H9 (cell line): ENCODE results near the gene CYBC1. TPM values are rescaled to one million over a fixed set of nuclear protein-coding genes. Genes with fewer than 3 reads are reported as not detected.

ENCODE experiments used
- DNase-seq: peaks from one replicate; pipeline ENCODE4 v3.0.0-alpha.2; 2017
- H2AFZ ChIP-seq: one replicate; pipeline ENCODE4 v1.6.1; 2013; ENCODE audit warnings: mild to moderate bottlenecking, low read length, control low read depth, moderate library complexity
- H2AK5ac ChIP-seq: 2 replicates; pipeline ENCODE4 v1.6.1; 2013; ENCODE audit warnings: low read length, control low read depth, mixed read lengths; ENCODE audit not compliant: insufficient read length
- H2BK120ac ChIP-seq: one replicate; pipeline ENCODE4 v1.6.1; 2013; ENCODE audit warnings: low read depth, mild to moderate bottlenecking, low read length, control low read depth, inconsistent platforms; ENCODE audit not compliant: poor library complexity, severe bottlenecking
- H2BK12ac ChIP-seq: 2 replicates; pipeline ENCODE4 v1.6.1; 2013; ENCODE audit warnings: low read length, control low read depth, mixed read lengths, low read depth; ENCODE audit not compliant: insufficient read length
- H2BK15ac ChIP-seq: 2 replicates; pipeline ENCODE4 v1.6.1; 2013; ENCODE audit warnings: low read depth, low read length, control low read depth
- H2BK20ac ChIP-seq: one replicate; pipeline ENCODE4 v1.6.1; 2013; ENCODE audit warnings: low read depth, mild to moderate bottlenecking, low read length, control low read depth, inconsistent platforms; ENCODE audit not compliant: poor library complexity, severe bottlenecking
- H2BK5ac ChIP-seq: 2 replicates; pipeline ENCODE4 v1.6.1; 2013; ENCODE audit warnings: low read length, control low read depth, mixed read lengths; ENCODE audit not compliant: insufficient read length
- H3K14ac ChIP-seq: 2 replicates; pipeline ENCODE4 v1.6.1; 2013; ENCODE audit warnings: low read length, control low read depth; ENCODE audit not compliant: insufficient read depth
- H3K18ac ChIP-seq: 2 replicates; pipeline ENCODE4 v1.6.1; 2013; ENCODE audit warnings: low read depth, mild to moderate bottlenecking, mixed read lengths, low read length, control low read depth; ENCODE audit not compliant: insufficient read length
- H3K23ac ChIP-seq: 2 replicates; pipeline ENCODE4 v1.6.1; 2013; ENCODE audit warnings: low read length, control low read depth, mixed read lengths, low read depth; ENCODE audit not compliant: insufficient read length
- H3K23me2 ChIP-seq: 2 replicates; pipeline ENCODE4 v1.6.1; 2013; ENCODE audit warnings: low read depth, mild to moderate bottlenecking, mixed read lengths, low read length, control low read depth; ENCODE audit not compliant: insufficient read length, poor library complexity, severe bottlenecking
- H3K27ac ChIP-seq: 2 replicates; pipeline ENCODE4 v1.5.1; 2013; ENCODE audit warnings: low read length, control low read depth, mixed read lengths, low read depth; ENCODE audit not compliant: insufficient read length
- H3K27me3 ChIP-seq: 2 replicates; pipeline ENCODE4 v1.6.1; 2013; ENCODE audit warnings: low read length, control low read depth, inconsistent platforms; ENCODE audit not compliant: insufficient read depth
- H3K4ac ChIP-seq: 2 replicates; pipeline ENCODE4 v1.6.1; 2013; ENCODE audit warnings: low read depth, mild to moderate bottlenecking, control low read depth, inconsistent platforms, low read length, moderate library complexity
- H3K4me1 ChIP-seq: 2 replicates; pipeline ENCODE4 v1.6.1; 2013; ENCODE audit warnings: low read length, control low read depth, inconsistent platforms; ENCODE audit not compliant: insufficient read depth
- H3K4me2 ChIP-seq: 2 replicates; pipeline ENCODE4 v1.6.1; 2013; ENCODE audit warnings: low read length, control low read depth, mixed read lengths; ENCODE audit not compliant: insufficient read length, insufficient read depth
- H3K56ac ChIP-seq: 2 replicates; pipeline ENCODE4 v1.6.1; 2013; ENCODE audit warnings: low read depth, mild to moderate bottlenecking, mixed read lengths, low read length, control low read depth; ENCODE audit not compliant: insufficient read length
- H3K79me1 ChIP-seq: 2 replicates; pipeline ENCODE4 v1.6.1; 2013; ENCODE audit warnings: low read depth, mild to moderate bottlenecking, moderate library complexity, low read length, control low read depth, inconsistent platforms; ENCODE audit not compliant: insufficient read depth, poor library complexity, severe bottlenecking
- H3K79me2 ChIP-seq: 2 replicates; pipeline ENCODE4 v1.6.1; 2013; ENCODE audit warnings: low read length, control low read depth, inconsistent platforms; ENCODE audit not compliant: insufficient read depth
- H3K9ac ChIP-seq: 2 replicates; pipeline ENCODE4 v1.6.1; 2013; ENCODE audit warnings: low read length, control low read depth, mixed read lengths; ENCODE audit not compliant: insufficient read length; ENCODE audit errors: extremely low read depth
- H3K9me3 ChIP-seq: one replicate; pipeline ENCODE4 v1.6.1; 2013; ENCODE audit warnings: low read depth, low read length, inconsistent platforms; ENCODE audit not compliant: control insufficient read depth
- H3T11ph ChIP-seq: one replicate; pipeline ENCODE4 v1.6.1; 2013; ENCODE audit warnings: mild to moderate bottlenecking, low read length, control low read depth, inconsistent platforms
- H4K20me1 ChIP-seq: one replicate; pipeline ENCODE4 v1.6.1; 2013; ENCODE audit not compliant: control insufficient read depth, insufficient read length, insufficient read depth
- H4K5ac ChIP-seq: 2 replicates; pipeline ENCODE4 v1.6.1; 2013; ENCODE audit warnings: low read depth, mild to moderate bottlenecking, mixed read lengths, low read length, control low read depth; ENCODE audit not compliant: insufficient read length
- H4K8ac ChIP-seq: replicated peaks from 2 replicates; pipeline ENCODE4 v1.6.1; 2013; ENCODE audit warnings: low read length, control low read depth, mixed read lengths, low read depth; ENCODE audit not compliant: insufficient read length
- H4K91ac ChIP-seq: 2 replicates; pipeline ENCODE4 v1.6.1; 2013; ENCODE audit warnings: low read depth, mild to moderate bottlenecking, moderate library complexity, mixed read lengths, low read length, control low read depth; ENCODE audit not compliant: insufficient read length
- H3K27ac Mint-ChIP-seq, 3 experiments: 2 replicates in 2 of 3; 3 replicates in 1 of 3; pipeline ENCODE4 v1.8.0; 2020 to 2021; ENCODE audit warnings: mixed read lengths in 3 of 3, mild to moderate bottlenecking in 1 of 3, moderate library complexity in 1 of 3
- H3K27me3 Mint-ChIP-seq: 2 replicates; pipeline ENCODE4 v1.8.0; 2021; ENCODE audit warnings: low read depth, mild to moderate bottlenecking, moderate library complexity, mixed read lengths
- H3K36me3 Mint-ChIP-seq, 3 experiments: 2 replicates in 2 of 3; 3 replicates in 1 of 3; pipeline ENCODE4 v1.8.0; 2020 to 2021; ENCODE audit warnings: low read depth in 3 of 3, mixed read lengths in 3 of 3; ENCODE audit not compliant: insufficient read depth in 1 of 3
- H3K4me1 Mint-ChIP-seq, 2 experiments: 2 replicates each; pipeline ENCODE4 v1.8.0; 2020; ENCODE audit warnings: mixed read lengths in 2 of 2
- H3K4me3 Mint-ChIP-seq, 2 experiments: 2 replicates in 1 of 2; 3 replicates in 1 of 2; pipeline ENCODE4 v1.8.0; 2020 to 2021; ENCODE audit warnings: mild to moderate bottlenecking in 2 of 2, mixed read lengths in 2 of 2, moderate library complexity in 1 of 2
- H3K9me3 Mint-ChIP-seq, 2 experiments: 2 replicates in 1 of 2; 3 replicates in 1 of 2; pipeline ENCODE4 v1.8.0; 2020; ENCODE audit warnings: mild to moderate bottlenecking in 2 of 2, mixed read lengths in 2 of 2, moderate library complexity in 1 of 2
- WGBS: extraction: QIAGEN DNeasy Blood & Tissue Kit; methylation state at CpG from one replicate; pipeline ENCODE4 v1.1.7; 2013; ENCODE audit warnings: missing lambda C conversion rate, low lambda C conversion rate, mixed read lengths; ENCODE audit not compliant: insufficient read length; ENCODE audit errors: extremely low coverage; 5-methylcytosine and 5-hydroxymethylcytosine counted together
- total RNA-seq: library from RNA; stranded (reverse); gene quantifications from 2 replicates; pipeline ENCODE4 v1.2.1, GENCODE V29; 2021
- TF ChIP-seq, protein P1 (sequence below): fragments of 200-600 bp; sonication (generic); conservative IDR thresholded peaks from 3 replicates; pipeline ENCODE4 v1.8.0; 2021; ENCODE audit warnings: antibody characterized with exemption, mild to moderate bottlenecking

Gene CYBC1
- total RNA-seq, 1 experiment from 2014 or later = 81.7 TPM

DNA sequence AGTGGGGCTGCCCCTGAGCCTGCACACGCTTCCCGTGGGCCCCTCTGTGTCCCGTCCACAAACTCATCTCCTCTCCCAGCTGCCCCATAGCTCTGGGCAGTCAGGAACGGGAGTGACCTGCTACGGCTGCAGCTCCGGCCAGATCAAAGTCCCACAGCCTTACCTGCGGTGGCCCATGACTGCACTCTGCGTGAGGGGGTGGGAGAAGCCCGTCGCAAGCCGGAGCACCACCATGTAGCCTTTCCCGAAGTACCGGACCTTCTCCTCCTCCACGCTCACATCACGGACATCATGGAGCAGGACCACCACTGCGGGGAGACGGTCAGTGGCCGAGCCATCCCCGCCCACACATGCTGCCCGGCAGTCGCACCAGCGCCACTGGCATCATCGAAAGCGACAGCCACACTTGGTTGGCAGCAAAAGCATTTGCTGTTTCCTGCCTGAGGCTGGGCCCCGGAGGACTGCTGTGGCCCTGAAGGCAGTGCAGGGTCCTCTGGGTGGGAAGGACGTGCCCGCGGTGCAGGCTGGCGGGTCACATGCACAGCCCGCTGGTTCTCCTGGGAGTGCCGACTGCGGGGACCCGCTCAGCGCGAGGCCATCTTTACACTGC is 6.2 kb downstream of the CYBC1 start:
- peaks cover 8 to 25% of the 10 kb centered on the region in 2 experiments for H3K4me1 Mint-ChIP-seq
- H3K4me2 ChIP-seq = no peak overlapping the region
- H2AK5ac ChIP-seq = no peak overlapping the region
- H3K9ac ChIP-seq = no peak overlapping the region
- no peaks in the 10 kb centered on the region for H3K79me1 ChIP-seq
- H3K4me1 ChIP-seq = no peaks in the 10 kb centered on the region; the same call in 1 of the 2 replicates
- no peak overlapping the region for H4K91ac ChIP-seq
- no peak overlapping the region for H3K27ac ChIP-seq
- peaks cover 4 to 26% (median 23%) of the 10 kb centered on the region in 3 experiments; a peak in 6 of 7 replicates for H3K36me3 Mint-ChIP-seq
- H2BK15ac ChIP-seq = no peak overlapping the region
- no CpG with 5 or more reads among the region's 35 CpGs for WGBS
- no peak overlapping the region for H3T11ph ChIP-seq
- TF ChIP-seq, protein P1, sequence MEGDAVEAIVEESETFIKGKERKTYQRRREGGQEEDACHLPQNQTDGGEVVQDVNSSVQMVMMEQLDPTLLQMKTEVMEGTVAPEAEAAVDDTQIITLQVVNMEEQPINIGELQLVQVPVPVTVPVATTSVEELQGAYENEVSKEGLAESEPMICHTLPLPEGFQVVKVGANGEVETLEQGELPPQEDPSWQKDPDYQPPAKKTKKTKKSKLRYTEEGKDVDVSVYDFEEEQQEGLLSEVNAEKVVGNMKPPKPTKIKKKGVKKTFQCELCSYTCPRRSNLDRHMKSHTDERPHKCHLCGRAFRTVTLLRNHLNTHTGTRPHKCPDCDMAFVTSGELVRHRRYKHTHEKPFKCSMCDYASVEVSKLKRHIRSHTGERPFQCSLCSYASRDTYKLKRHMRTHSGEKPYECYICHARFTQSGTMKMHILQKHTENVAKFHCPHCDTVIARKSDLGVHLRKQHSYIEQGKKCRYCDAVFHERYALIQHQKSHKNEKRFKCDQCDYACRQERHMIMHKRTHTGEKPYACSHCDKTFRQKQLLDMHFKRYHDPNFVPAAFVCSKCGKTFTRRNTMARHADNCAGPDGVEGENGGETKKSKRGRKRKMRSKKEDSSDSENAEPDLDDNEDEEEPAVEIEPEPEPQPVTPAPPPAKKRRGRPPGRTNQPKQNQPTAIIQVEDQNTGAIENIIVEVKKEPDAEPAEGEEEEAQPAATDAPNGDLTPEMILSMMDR = no peak
- no peaks in the 10 kb centered on the region for H3K27me3 Mint-ChIP-seq
- H3K14ac ChIP-seq = no peak overlapping the region
- H2BK20ac ChIP-seq = no peak overlapping the region
- no peaks in the 10 kb centered on the region for H3K79me2 ChIP-seq
- no peak overlapping the region for H3K23ac ChIP-seq
- no peak overlapping the region for H2BK120ac ChIP-seq
- H3K4ac ChIP-seq = no peak overlapping the region
- no peak overlapping the region for H3K56ac ChIP-seq
- H3K23me2 ChIP-seq = no peaks in the 10 kb centered on the region
- H2BK5ac ChIP-seq = no peak overlapping the region
- no peaks in the 10 kb centered on the region for H3K27me3 ChIP-seq
- H3K9me3 Mint-ChIP-seq = no peaks in the 10 kb centered on the region; a peak in 1 of 5 replicates
- no peak overlapping the region for H4K5ac ChIP-seq
- H3K27ac Mint-ChIP-seq = no peak overlapping the region
- H2AFZ ChIP-seq = no peak overlapping the region
- H4K20me1 ChIP-seq = no peaks in the 10 kb centered on the region
- no peaks in the 10 kb centered on the region for H3K9me3 ChIP-seq
- no peak for DNase-seq
- no peak overlapping the region for H4K8ac ChIP-seq
- H3K4me3 Mint-ChIP-seq = no peak overlapping the region
- H3K18ac ChIP-seq = no peak overlapping the region
- H2BK12ac ChIP-seq = no peak overlapping the region
